Mucosa of gallbladder (tissue), 1 donor: ENCODE results near the gene TMPRSS9. TPM values are rescaled to one million over a fixed set of nuclear protein-coding genes. Genes with fewer than 3 reads are reported as not detected.
"Not testable (repeated sequence)": the region's sequence is repeated elsewhere in the genome, so short reads cannot be mapped to it uniquely, and the experiment has no call there.

Experiments used
- DNase-seq: peaks from one replicate; pipeline ENCODE4 v3.0.0-alpha.2; 2020; ENCODE audit warnings: low spot score
- total RNA-seq: library from RNA; stranded (reverse); gene quantifications from one replicate; pipeline ENCODE4 v1.2.1, GENCODE V29; 2021
- donor health status: DM: no; HTN: no; CAD: no.

The TMPRSS9 gene
- total RNA-seq, 1 donor from 2014 or later: not detected

DNA sequence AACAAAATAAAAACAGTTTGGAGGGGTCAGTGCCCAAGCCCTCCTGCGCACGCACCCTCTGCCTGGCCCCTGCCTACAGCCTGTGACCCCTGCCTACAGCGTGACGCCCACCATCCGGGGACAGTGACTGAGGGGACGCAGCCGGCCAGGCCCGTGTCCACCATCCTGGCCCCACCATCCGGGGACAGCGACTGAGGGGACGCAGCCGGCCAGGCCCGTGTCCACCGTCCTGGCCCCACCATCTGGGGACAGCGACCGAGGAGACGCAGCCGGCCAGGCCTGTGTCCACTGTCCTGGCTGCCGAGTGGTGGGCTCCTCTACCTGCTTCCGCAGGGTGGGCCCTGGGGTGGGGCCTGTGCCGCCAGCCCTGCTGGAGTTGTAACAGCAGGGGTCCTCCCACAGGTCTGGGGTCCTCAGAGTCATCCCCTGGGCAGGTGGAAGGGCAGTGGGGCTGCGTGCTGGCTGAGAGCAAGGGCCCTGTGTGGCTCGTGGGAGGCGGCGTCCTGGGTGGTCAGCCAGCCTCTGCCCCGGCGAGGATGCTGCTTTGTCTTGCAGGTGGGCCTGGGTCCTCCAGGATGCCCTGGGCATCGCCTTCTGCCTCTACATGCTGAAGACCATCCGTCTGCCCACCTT, 17.3 kb upstream of the TMPRSS9 start:
- DNase-seq: no peak

DNA sequence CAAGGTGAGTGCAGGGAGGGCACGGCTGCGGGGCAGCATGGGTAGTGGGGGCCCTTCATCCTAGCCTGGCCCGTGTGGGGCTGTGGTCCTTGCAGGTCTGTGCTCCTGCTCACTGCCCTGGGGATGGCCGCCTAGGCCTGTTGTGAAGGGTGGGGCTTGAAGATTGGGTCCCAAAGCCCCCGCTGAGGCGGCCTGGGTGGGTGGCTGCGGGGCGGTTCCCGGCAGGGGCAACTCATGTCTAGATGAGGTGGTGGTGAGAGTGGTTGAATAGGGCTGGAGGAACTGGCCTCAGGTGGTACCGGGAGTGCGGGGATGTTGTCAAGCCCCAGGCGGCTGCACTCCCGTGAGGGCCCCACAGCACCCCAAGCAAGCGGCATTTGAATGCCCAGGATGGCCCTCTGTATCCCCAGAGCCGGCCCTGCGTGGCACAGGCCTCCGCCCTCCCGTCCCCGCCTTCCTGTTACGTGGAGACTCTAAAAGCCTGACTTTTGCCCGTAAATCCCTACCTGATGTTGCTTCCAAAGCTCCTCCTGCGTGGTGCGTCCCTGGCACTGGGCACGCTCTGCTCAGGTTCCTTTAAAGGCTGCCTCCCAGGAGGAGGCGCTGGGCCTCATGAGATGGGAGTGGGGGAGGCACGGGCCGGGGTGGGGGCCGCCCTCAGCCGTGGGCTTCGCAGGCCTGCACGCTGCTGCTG, 16.6 kb upstream of the TMPRSS9 start:
- no peak for DNase-seq

DNA sequence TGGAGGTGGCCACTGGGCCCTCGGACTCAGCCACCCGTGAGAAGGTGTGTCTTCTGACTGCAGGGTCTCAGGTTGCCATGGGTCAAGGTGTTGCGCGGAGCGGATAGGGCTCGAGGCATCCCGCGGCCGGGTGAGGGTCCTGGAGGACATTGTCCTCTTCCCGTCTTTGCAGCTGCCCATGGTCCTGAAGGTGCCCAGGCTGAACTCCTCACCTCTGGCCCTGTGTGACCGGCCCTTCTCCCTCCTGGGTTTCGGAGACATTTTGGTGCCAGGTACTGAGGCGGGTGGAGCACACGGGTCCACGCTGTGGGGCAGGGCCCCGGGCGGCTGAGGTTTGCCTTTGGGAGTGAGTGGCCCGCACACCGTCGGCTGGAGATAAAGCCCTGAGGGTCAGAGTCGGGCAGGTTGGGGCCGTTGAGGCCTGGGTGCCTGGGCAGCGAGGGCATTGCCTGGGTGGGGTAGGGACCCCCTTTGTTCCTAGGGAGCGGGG, 15.6 kb upstream of the TMPRSS9 start:
- no peak for DNase-seq

DNA sequence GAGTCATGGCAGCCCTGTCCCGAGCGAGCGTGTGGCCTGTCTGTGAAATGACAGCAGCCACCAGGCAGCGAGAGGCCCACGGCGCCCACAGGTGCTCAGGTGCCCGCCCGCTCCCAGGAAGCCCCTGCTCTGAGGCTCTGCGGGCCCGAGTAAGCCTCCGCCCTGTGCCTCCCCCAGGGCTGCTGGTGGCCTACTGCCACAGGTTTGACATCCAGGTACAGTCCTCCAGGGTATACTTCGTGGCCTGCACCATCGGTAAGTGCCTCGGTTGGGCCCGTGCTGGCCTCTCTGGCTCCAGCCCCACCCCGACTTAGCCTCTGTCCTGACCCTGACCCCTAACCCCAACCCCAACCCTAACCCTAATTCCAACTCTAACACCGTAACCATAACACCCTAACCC, 15.0 kb upstream of the TMPRSS9 start:
- DNase-seq: no peak

DNA sequence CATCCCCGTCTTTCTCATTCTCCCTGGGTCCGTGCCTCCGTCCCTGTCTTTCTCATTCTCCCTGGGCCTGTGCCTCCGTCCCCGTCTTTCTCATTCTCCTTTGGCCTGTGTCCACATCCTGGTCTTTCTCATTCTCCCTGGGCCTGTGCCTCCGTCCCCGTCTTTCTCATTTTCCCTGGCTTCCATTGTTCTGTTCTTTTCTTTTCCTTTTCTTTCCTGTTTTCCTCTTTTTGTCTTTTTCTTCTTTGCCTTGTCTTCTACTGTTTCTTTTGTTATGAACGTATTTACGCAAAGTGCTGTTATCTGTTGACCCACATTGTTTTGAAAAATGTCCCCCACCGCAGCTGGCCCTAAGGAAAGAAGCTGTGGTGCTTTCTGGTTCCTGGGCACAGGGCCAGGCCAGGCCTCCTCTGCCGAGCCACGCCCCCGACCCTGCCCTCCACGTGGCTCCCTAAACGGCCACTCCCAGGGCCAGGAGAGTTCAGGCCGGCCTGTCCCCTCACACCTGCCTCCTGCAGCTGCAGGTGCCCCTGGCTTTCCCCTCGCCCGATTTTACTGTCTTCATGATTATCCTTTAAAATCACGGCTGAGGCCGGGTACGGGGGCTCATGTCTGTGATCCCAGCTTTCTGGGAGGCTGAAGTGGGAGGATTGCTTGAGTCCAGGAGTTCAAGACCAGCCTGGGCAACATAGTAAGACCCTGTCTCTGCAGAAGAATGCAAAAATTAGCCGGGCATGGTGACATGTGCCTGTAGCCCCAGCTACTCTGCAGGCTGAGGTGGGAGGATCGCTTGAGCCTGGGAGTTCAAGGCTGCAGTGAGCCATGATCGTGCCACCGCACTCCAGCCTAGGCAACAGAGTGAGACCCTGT, 14.0 kb upstream of the TMPRSS9 start:
- DNase-seq: peak; percentile 49

DNA sequence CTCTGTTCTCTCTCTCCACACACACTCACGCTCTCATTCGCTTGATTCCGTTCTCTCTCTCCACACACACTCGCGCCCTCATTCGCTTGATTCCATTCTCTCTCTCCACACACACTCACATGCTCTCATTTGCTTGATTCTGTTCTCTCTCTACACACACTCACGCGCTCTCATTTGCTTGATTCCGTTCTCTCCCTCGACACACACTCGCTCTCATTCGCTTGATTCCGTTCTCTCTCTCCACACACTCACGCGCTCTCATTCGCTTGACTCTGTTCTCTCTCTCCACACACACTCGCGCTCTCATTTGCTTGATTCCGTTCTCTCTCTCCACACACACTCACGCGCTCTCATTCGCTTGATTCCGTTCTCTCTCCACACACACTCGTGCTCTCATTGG, 10.2 kb upstream of the TMPRSS9 start:
- DNase-seq: not testable (repeated sequence)

DNA sequence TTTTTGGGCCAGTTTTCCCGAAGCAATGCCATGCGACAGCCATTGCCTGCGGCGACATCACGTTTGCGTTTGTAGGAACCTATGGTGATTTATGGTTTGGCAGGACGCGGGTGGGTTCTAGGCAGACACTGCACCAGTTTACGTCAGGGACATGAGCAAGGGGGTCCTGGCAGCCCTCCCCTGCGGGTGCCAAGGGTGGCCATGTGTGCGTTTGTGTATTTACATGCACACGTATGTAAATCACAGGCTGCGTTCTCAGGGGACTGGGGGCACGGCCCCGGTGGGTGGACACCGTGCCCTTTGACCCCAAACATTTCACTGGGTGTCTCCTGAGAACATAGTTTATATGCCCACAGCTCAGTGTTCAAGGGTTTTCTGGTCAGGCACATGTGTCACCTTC, 9.4 kb upstream of the TMPRSS9 start:
- DNase-seq: no peak

DNA sequence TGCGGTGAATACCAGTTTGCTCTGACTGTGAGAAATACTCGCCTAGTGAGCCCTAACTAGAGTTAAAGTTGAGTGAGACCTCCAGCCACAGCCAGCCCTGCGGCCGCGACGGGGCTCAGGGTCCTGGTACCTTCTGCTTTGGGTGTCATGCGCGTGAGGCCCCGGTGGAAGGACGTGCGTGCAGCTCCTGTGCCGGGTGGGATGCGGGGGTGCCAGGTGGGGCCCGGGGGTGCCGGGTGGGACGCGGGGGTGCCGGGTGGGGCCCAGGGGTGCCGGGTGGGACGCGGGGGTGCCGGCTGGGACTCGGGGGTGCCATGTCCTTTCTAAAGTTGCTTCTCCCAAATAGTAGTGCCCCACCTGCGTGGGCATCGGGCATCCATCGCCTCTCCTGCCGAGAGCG, 8.5 kb upstream of the TMPRSS9 start:
- DNase-seq: no peak

DNA sequence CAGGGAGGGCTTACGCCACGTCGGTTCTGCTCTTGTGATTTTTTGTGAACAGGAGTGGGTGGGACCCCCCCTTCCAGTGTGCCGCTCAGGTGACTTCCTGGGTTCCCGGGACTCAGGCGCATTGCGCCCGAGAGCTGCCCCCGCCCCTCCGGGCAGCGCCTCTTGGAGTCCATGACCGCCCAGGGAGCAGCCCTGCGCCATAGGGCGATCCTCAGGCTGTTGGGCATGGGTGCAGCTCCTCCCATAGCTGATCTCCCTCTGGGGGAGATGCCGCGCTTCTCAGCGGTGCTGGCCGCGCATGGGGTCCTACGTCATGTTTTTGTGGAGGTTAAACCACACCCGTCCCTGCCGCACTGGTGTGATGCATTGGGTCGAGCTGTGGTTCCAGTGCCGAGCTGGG, 7.9 kb upstream of the TMPRSS9 start:
- DNase-seq: no peak

DNA sequence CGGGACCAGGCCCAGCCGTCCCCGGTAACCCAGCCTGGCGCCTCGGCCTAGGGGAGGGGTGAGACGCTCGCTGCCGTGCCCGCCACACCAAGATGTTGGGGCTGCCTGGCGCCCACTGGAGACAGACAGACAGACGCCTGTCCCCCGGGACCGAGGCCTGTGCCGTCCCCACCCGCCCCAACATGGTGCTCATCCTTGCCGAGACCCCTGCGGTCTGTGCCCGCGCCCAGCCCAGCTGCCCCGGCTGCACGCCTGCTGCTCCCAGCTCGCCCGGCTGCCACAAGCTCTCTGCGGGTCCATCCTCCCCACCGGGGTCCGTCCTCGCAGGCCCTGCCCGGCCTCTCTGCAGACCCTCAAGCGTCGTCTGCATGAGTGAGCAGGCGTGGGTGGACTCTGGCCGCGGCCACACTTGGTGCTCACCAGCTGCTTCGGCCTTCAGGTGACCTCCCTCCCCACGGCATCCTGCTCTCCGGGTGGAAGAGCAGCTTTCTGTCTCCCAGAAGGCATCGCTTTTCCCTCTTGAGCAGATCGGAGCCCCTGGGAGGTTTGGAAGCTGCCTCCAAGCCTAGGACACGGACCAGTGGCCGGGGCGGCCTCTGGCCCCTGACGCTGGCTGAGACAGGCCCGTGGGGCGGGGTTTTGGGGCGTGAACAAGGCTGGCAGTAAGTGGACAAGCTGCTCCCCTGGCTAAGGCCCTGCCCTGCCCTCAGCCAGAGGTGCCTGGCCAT, 6.7 kb upstream of the TMPRSS9 start:
- no peak for DNase-seq

DNA sequence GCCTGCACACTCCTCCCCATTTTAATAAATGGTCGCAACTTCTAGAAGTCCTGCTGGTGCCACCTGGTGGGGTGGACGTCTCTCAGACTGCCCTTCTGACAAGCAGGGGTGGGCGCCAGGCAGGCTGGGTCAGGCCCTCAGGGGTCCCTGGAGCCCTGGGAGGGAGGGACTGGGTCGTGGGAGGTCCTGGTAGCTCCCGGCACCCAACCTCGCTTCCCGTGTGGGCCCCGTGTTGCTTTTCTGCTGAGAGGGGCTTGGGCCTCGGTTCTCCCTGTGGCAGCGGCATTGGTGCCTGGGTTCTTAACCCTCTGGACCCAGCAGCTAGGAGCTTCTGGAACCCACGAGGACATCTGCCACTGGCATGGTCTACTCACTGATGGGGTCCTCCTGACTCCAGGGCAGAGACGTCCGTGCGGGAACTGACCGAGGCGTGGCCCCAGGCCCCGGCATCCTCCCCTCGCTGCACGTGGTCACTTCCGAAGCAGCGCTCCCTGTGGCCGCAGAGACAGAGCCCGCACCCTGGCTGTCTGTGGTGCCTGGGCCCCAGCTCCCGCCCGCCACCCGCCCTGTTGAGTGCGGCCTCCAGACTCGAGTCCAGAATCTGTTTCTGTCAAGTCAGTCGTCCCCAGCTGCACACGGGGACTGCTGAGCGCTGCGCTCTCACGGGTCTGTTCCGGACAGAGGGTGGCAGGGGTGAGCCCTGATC, 6.0 kb upstream of the TMPRSS9 start:
- DNase-seq: no peak

DNA sequence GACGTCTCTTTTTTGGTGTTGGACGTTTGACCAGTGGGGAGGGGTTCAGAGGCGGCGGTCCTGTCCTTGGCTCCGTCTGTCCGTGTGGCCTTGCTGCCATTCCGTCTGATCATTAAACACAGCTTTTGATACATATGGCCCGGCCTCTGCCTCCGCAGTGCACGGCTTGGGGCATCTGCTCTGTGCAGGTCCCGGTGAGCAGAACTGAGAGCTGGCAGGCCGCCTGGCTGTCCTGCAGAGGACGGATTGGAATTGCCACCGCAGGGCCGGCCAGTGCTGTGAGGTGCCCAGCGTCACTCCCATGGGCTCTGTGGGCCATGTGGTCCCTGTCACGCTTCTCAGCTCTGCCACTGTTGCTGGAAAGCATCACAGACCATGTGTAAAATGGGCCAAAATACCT, 5.4 kb upstream of the TMPRSS9 start:
- no peak for DNase-seq

DNA sequence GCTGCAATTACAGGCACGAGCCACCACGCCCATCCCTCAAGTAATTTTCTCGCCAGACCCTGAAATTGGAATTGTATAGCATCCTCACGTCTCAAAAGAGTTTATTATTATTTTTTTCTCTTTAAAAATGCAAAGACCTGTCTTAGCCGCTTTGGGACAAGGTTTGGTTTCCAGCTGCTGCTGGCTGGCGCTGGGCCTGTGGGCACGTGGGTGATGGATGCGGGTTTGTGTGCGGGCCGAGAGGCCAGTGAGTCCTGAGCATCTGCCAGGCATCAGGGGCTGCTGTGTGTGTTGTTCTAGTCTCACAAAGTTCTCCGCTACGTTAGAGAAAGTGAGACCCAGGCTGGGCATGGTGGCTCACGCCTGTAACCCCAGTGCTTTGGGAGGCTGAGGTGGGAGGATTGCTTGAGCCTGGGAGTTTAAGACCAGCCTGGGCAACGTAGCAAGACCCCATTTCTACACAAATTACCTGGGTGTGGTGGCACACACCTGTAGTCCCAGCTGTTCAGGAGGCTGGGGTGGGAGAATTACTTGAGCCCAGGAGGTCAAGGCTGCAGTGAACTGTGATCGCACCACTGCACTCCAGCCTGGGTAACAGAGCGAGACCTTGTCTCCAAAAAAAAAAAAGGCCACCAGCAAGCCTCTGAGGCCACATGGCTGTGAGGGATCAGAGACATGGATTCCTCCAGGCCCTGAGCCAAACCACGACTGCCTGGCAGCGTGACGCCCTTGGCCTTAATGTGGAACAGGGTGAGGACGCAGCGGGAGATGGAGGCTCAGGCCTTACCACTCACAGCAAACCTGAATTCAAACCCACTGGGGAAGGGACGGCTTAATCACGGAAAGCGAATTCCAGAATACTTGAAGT, 4.7 kb upstream of the TMPRSS9 start:
- DNase-seq: no peak

DNA sequence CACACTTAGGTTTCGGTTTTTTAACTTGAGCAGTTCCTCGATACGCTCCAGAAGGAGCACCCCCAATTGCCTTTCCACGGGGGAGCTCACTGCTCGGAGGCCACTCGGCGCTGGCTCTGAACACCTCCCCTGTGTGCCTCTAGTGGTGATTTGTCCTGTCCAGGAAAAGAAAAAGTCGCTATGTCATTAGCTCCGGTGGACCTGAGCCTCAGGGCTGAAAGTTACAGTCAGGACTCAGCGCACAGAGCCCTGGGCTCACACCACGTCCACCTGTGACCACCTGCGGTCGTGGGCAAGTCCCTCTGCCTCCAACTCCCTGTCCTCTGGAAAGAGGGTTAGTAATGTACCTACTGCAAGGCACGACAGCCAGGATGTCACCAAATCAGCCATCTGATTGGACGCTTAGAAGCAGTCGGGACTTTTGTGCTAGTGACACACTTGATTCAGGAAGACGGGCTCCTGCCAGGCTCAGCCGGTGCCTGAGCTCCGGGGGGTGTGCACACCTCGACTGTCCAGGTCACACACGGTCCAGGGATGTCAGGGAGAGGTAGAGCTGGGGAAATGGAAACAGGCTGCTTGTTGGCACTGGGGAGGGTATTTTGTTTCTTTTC, 3.9 kb upstream of the TMPRSS9 start:
- no peak for DNase-seq

DNA sequence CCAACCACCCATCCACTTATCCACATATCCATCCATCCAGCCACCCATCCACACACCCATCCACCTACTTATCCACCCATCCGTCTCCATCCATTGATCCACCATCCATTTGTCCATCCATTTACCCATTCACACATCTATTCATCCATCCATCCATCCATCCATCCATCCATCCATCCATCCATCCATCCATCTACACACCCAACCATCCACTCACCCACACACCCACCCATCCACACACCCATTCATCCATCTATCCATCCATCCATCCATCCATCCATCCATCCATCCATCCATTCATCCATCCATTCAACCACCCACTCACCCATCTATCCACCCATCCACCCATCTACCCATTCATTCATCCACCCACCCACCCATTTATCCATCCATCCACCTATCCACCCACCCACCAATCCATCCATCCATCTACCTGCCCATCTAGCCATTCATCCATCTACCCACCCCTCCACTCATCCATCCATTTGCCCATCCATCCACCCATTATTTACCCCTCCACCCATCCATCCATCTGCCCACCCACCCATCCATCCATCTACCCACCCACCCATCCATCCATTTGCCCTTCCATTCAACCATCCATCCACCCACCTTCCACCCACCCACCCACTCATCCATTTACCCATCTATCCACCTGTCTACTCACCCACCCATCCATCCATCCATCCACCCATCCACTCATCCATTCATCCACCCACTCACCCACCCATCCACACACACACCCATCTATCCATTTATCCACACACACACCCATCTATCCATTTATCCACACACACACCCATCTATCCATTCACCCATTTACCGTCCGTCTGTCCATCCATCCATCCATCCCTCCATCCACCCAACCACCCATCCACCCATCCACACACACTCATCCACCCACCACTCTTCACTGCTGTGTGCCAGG, 2.5 kb upstream of the TMPRSS9 start:
- DNase-seq: no peak

DNA sequence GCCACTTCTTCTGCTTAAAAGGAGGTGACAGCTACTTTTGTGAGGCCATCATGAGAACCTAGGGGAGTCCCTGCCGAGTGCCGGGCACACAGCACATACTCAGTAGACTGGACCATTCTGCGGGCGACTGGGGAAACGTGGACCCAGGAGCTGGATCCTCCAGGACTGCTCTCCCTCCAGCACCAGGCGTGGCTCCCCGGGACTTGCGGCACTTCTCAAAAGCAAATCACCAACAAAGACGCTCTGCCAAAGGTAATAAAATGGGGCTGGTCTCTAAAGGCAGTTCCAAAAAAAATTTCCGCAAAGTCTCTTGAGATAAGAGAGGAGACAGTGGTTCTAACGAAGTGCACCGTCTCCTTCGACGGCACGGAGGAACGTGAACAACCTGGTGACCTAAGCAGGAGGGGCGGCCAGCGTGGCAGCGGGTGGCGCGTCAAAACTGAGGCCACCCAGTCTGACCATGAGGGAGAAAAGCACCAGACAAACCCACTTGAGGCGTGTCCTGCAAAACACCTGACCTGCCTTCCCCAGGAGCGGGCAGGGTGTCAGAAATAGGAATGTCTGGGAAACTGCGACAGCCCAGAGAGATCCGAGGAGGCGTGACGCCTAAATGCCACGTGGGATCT, 1.4 kb upstream of the TMPRSS9 start:
- no peak for DNase-seq

DNA sequence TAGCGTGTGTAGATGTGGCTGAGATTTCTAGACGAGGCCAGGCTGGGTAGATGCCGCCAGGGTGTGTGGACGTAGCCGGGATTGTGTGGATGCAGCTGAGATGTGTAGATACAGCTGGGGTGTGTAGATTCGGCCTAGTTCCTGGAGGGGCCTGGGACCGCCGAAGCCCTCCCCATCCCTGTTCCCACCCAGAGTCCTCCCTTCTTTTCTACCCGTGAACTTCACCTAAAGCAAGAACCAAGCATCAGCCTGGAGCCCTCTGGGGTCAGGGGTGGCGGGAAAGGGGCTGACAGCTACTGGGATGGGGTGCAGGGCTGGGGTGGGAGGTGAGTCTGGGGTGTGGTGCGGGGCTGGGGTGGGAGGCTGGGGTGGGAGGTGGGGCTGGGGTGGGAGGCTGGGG, 768 bp downstream of the TMPRSS9 start:
- DNase-seq: no peak
